Measurements from ENCODE around the gene SLC2A1.

The SLC2A1 gene

GRCh38 chr1:42952303-42953001, 6.2 kb downstream of the SLC2A1 start:
- no peak for TF ChIP-seq CTCF (IDR thresholded peaks at IDR 0.05)
- Histone ChIP-seq H3K4me3 (no peak overlapping the region), H3K36me3 (peaks cover 0 to 13% (median 0%) of the 10 kb centered on the region in 3 donors), H3K9me3 (no peaks in the 10 kb centered on the region), H3K4me1 (peaks cover 0 to 68% (median 41%) of the 10 kb centered on the region in 4 donors), H3K27me3 (no peaks in the 10 kb centered on the region), H3K27ac (peak overlapping the region in 1 of 2 donors; percentile 41)
- intact Hi-C loops (cut with DNase I; ENCODE audit: low total_unique reads) = no loop called here
- no peak for DNase-seq

- intact Hi-C loops (cut with DNase I; ENCODE audit: low total_unique reads) = no loop called here
- Histone ChIP-seq H3K9me3 (no peaks in the 10 kb centered on the region), H3K27ac (no peak overlapping the region), H3K27me3 (no peaks in the 10 kb centered on the region), H3K36me3 (peaks cover 0 to 13% (median 0%) of the 10 kb centered on the region in 3 donors), H3K4me1 (peaks cover 0 to 68% (median 41%) of the 10 kb centered on the region in 4 donors), H3K4me3 (no peak overlapping the region)
- no peak for DNase-seq
- no peak for TF ChIP-seq CTCF (IDR thresholded peaks at IDR 0.05)
Observed at GRCh38 chr1:42951588-42951987, 7.1 kb downstream of the SLC2A1 start.

- H3K27ac ChIP-seq = no peak overlapping the region
- intact Hi-C loops (cut with DNase I; ENCODE audit: low total_unique reads) = no loop called here
- H3K9me3 ChIP-seq = no peaks in the 10 kb centered on the region
- peaks cover 0 to 74% (median 41%) of the 10 kb centered on the region in 4 donors for H3K4me1 ChIP-seq
- TF ChIP-seq CTCF (IDR thresholded peaks at IDR 0.05) = no peak
- H3K27me3 ChIP-seq = no peaks in the 10 kb centered on the region
- H3K36me3 ChIP-seq = peaks cover 0 to 13% (median 0%) of the 10 kb centered on the region in 3 donors
- no peak for DNase-seq
- no peak overlapping the region for H3K4me3 ChIP-seq
Observed at GRCh38 chr1:42950116-42950481, 8.6 kb downstream of the SLC2A1 start.

- H3K27me3 ChIP-seq = no peaks in the 10 kb centered on the region
- intact Hi-C loops (cut with DNase I; ENCODE audit: low total_unique reads) = no loop called here
- TF ChIP-seq CTCF (IDR thresholded peaks at IDR 0.05) = no peak
- no peak overlapping the region for H3K4me3 ChIP-seq
- DNase-seq = no peak
- peaks cover 0 to 13% (median 0%) of the 10 kb centered on the region in 3 donors for H3K36me3 ChIP-seq
- H3K4me1 ChIP-seq = peaks cover 0 to 74% (median 41%) of the 10 kb centered on the region in 4 donors
- H3K27ac ChIP-seq = no peak overlapping the region
- H3K9me3 ChIP-seq = no peaks in the 10 kb centered on the region
Observed at GRCh38 chr1:42949312-42950115, 9.2 kb downstream of the SLC2A1 start.

GRCh38 chr1:42947965-42948732, 10.5 kb downstream of the SLC2A1 start:
- peaks cover 0 to 13% (median 0%) of the 10 kb centered on the region in 3 donors for H3K36me3 ChIP-seq
- no peaks in the 10 kb centered on the region for H3K27me3 ChIP-seq
- TF ChIP-seq CTCF (IDR thresholded peaks at IDR 0.05) = no peak
- no peak for DNase-seq
- no peak overlapping the region for H3K4me3 ChIP-seq
- no peaks in the 10 kb centered on the region for H3K9me3 ChIP-seq
- H3K4me1 ChIP-seq = peaks cover 0 to 82% (median 50%) of the 10 kb centered on the region in 4 donors
- intact Hi-C loops (cut with DNase I; ENCODE audit: low total_unique reads) = no loop called here
- H3K27ac ChIP-seq = peak overlapping the region in 1 of 2 donors; percentile 84

Measured in tibial artery (tissue), 4 donors.